Measurements from ENCODE around the gene SLC26A3.

Gene SLC26A3

DNA sequence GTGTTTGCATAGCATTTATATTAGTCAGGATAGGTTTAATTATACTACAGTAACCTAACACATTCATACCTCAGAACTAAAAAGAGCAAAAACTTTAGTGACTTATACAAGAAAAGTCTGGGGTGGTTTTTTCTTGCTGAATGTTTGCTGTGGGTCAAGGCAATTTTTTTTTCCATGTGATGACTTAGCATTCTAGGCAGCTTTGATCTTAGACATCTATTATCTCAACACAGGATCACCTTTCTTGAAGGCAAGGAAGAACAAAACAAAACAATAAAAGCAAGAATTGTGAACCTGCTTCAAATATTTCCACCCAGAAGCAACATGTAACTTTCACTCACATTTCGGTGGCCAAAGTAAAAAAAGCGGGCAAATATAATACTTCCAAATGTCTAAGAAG is 79.8 kb downstream of the SLC26A3 start:
- TF ChIP-seq TAF1 (IDR thresholded peaks at IDR 0.05; ENCODE audit: borderline replicate concordance, insufficient read depth, low read length) (no peak), FOXP2 (optimal IDR thresholded peaks at IDR 0.05; ENCODE audit: borderline replicate concordance, extremely low read depth, extremely low read length, insufficient read depth) (no peak), SIN3A (IDR thresholded peaks at IDR 0.05; ENCODE audit: borderline replicate concordance, insufficient read depth, low read length) (no peak)

GRCh38 chr7:107721286-107721685 is 81.7 kb downstream of the SLC26A3 start:
- TF ChIP-seq SIN3A (IDR thresholded peaks at IDR 0.05; ENCODE audit: borderline replicate concordance, insufficient read depth, low read length) = no peak
- no peak for TF ChIP-seq FOXP2 (optimal IDR thresholded peaks at IDR 0.05; ENCODE audit: borderline replicate concordance, extremely low read depth, extremely low read length, insufficient read depth)
- no peak for TF ChIP-seq POLR2AphosphoS5 (IDR thresholded peaks at IDR 0.05; ENCODE audit: low read depth, low read length)
- TF ChIP-seq TAF1 (IDR thresholded peaks at IDR 0.05; ENCODE audit: borderline replicate concordance, insufficient read depth, low read length) = no peak

DNA sequence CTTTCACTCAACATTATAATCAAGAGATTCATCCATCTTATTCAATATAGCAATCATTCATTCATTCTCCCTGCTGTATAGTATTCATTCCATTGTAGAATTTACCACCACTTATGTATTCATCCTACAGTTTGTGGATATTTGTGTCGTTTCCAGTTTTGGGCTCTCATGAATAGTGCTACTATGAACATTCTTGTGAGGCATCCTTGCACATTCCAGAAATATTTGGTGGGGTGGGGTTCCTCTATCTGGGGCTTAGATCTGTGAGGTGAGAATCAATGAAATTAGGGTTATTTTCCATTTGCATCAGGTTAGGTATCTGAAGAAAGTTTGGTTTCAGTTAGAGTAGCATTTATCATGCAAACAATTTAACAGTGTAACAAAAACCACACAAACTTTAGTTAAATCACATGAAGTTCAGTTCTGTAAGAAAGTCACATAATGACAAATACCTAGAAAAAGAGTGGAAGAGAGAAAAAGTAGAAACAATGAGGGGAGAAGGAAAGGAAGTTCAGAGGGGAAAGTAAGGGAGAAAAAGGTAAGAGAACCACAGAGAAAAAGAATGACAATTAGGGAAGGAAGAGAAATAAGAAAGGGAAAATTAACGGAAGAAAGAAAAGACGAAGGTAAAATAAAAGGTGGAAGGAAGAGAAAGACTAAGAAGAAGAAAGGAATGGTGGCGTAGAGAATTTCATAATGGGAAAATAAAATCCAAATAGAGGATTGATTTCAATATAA is 84.4 kb downstream of the SLC26A3 start:
- TF ChIP-seq POLR2AphosphoS5 (IDR thresholded peaks at IDR 0.05; ENCODE audit: low read depth, low read length) = no peak
- TF ChIP-seq FOXP2 (optimal IDR thresholded peaks at IDR 0.05; ENCODE audit: borderline replicate concordance, extremely low read depth, extremely low read length, insufficient read depth) = no peak

- no peak for TF ChIP-seq TAF1 (IDR thresholded peaks at IDR 0.05; ENCODE audit: borderline replicate concordance, insufficient read depth, low read length)
- no peak for TF ChIP-seq SIN3A (IDR thresholded peaks at IDR 0.05; ENCODE audit: borderline replicate concordance, insufficient read depth, low read length)
- TF ChIP-seq FOXP2 (optimal IDR thresholded peaks at IDR 0.05; ENCODE audit: borderline replicate concordance, extremely low read depth, extremely low read length, insufficient read depth) = no peak
- no peak for TF ChIP-seq REST (IDR thresholded peaks at IDR 0.05; ENCODE audit: insufficient read depth in 1 of 2, low read depth in 2 of 2, low read length in 2 of 2)
Measured at GRCh38 chr7:107715531-107715930, 87.5 kb downstream of the SLC26A3 start.
